Activated CD4-positive, alpha-beta T cell treated with anti-CD3 and anti-CD28 coated beads, Interleukin-2, Interleukin-4, amounts not matched to agents 100 ng/mL and 50 ng/mL, durations not matched to agents 16 hours and 8 hours (primary cell): ENCODE measurements around the gene MS4A7.
"Not testable (repeated sequence)": the region's sequence is repeated elsewhere in the genome, so short reads cannot be mapped to it uniquely, and the experiment has no call there.

Experiments
- DNase-seq: peaks from one replicate; pipeline ENCODE4 v3.0.0-alpha.2; 2020; ENCODE audit warnings: low spot score

MS4A7 gene

GRCh38 chr11:60378354-60378753, at the start of gene MS4A7:
TSS of gene MS4A7 (plus strand) at chr11:60378532. CDS start at chr11:60383142, 4,610 bp downstream.
- peak; percentile 4 for DNase-seq

GRCh38 chr11:60332846-60333245, 45.5 kb upstream of the MS4A7 start:
- no peak for DNase-seq

GRCh38 chr11:60334005-60334620, 44.2 kb upstream of the MS4A7 start:
- DNase-seq = peak; percentile 77

- no peak for DNase-seq
Observed at GRCh38 chr11:60336767-60337391, 41.5 kb upstream of the MS4A7 start.

GRCh38 chr11:60338053-60338452, 40.3 kb upstream of the MS4A7 start:
- DNase-seq = peak; percentile 19

- DNase-seq = no peak
Observed at GRCh38 chr11:60339356-60339755, 39.0 kb upstream of the MS4A7 start.

GRCh38 chr11:60343094-60343704, 35.1 kb upstream of the MS4A7 start:
- peak; percentile 24 for DNase-seq

GRCh38 chr11:60344146-60344545, 34.2 kb upstream of the MS4A7 start:
- DNase-seq = no peak

- DNase-seq = peak; percentile 28
Observed at GRCh38 chr11:60345489-60345888, 32.8 kb upstream of the MS4A7 start.

- DNase-seq = no peak
Observed at GRCh38 chr11:60347084-60347797, 31.1 kb upstream of the MS4A7 start.

- DNase-seq = no peak
Observed at GRCh38 chr11:60348116-60348515, 30.2 kb upstream of the MS4A7 start.

- no peak for DNase-seq
Observed at GRCh38 chr11:60349990-60350389, 28.3 kb upstream of the MS4A7 start.

- no peak for DNase-seq
Observed at GRCh38 chr11:60357771-60358170, 20.6 kb upstream of the MS4A7 start.

- DNase-seq = no peak
Observed at GRCh38 chr11:60360621-60361020, 17.7 kb upstream of the MS4A7 start.

- no peak for DNase-seq
Observed at GRCh38 chr11:60362241-60362640, 16.1 kb upstream of the MS4A7 start.

- peak; percentile 62 for DNase-seq
Observed at GRCh38 chr11:60363542-60364470, 14.5 kb upstream of the MS4A7 start.

- not testable (repeated sequence) for DNase-seq
Observed at GRCh38 chr11:60366262-60366904, 11.9 kb upstream of the MS4A7 start.

- peak; percentile 25 for DNase-seq
Observed at GRCh38 chr11:60367009-60367408, 11.3 kb upstream of the MS4A7 start.

- DNase-seq = no peak
Observed at GRCh38 chr11:60367896-60368295, 10.4 kb upstream of the MS4A7 start.

- no peak for DNase-seq
Observed at GRCh38 chr11:60370252-60370810, 8.0 kb upstream of the MS4A7 start.

GRCh38 chr11:60370811-60371298, 7.5 kb upstream of the MS4A7 start:
- DNase-seq = no peak
